ENCODE measurements around the gene GALNT17.

The GALNT17 gene

GRCh38 chr7:71584256-71584655 lies 452.3 kb downstream of the GALNT17 start:
- no peak for TF ChIP-seq ZNF645 (tag by site-specific recombination; IDR thresholded peaks at IDR 0.05)
- no peak for TF ChIP-seq ZXDB (tag by site-specific recombination; IDR thresholded peaks at IDR 0.05)
- TF ChIP-seq ZNF19 (tag by site-specific recombination; IDR thresholded peaks at IDR 0.05; ENCODE audit: low read depth): no peak
- TF ChIP-seq INSM2 (tag by site-specific recombination; IDR thresholded peaks at IDR 0.05): no peak
- TF ChIP-seq RBAK (tag by site-specific recombination; IDR thresholded peaks at IDR 0.05): no peak
- no peak for TF ChIP-seq ZBTB6 (tag by site-specific recombination; IDR thresholded peaks at IDR 0.05)
- TF ChIP-seq PRDM6 (tag by site-specific recombination; IDR thresholded peaks at IDR 0.05): no peak
- TF ChIP-seq CTCF (tag by site-specific recombination; IDR thresholded peaks at IDR 0.05): no peak
- no peak for TF ChIP-seq ZNF544 (tag by site-specific recombination; IDR thresholded peaks at IDR 0.05)
- no peak for TF ChIP-seq ZBTB11 (tag by site-specific recombination; conservative IDR thresholded peaks at IDR 0.05; ENCODE audit: low read depth)
- TF ChIP-seq ZNF10 (tag by site-specific recombination; IDR thresholded peaks at IDR 0.05): no peak
- TF ChIP-seq TSHZ1 (tag by site-specific recombination; IDR thresholded peaks at IDR 0.05; ENCODE audit: borderline replicate concordance): no peak
- no peak for TF ChIP-seq ZNF785 (tag by site-specific recombination; IDR thresholded peaks at IDR 0.05)
- TF ChIP-seq ZNF777 (tag by site-specific recombination; IDR thresholded peaks at IDR 0.05; ENCODE audit: borderline replicate concordance): no peak
- no peak for TF ChIP-seq ZNF324 (tag by site-specific recombination; IDR thresholded peaks at IDR 0.05)
- Histone ChIP-seq H3K36me3 (ENCODE audit: control insufficient read depth in 2 of 2, insufficient read depth in 1 of 2, low read length in 2 of 2) (no peaks in the 10 kb centered on the region), H3K27ac (ENCODE audit: extremely low read depth, low read depth, low read length) (no peak overlapping the region), H3K9me3 (ENCODE audit: control insufficient read depth, insufficient read depth, low read depth, low read length) (no peaks in the 10 kb centered on the region; the same call in 1 of the 2 replicates), H3K4me3 (ENCODE audit: low read depth, low read length) (no peak overlapping the region), H3K4me1 (ENCODE audit: control insufficient read depth, insufficient read depth, low read length) (no peaks in the 10 kb centered on the region)
- ChIA-PET CTCF (no interaction called here), POLR2A (no interaction called here)

Data from HEK293 (cell line).